GM18505 (cell line): ENCODE measurements around the gene UBR1.
"Not testable (repeated sequence)": the region's sequence is repeated elsewhere in the genome, so short reads cannot be mapped to it uniquely, and the experiment has no call there.

Experiments
- ATAC-seq: cut with Tn5 transposase; IDR thresholded peaks from one replicate; pipeline ENCODE4 v1.9.1; 2021; ENCODE audit not compliant: unreplicated experiment
- POLR2A ChIP-seq: IDR thresholded peaks from 4 replicates; pipeline ENCODE4 v1.6.1; 2011; ENCODE audit warnings: borderline replicate concordance; ENCODE audit not compliant: insufficient read depth, insufficient read length; ENCODE audit errors: extremely low read depth

The UBR1 gene

GRCh38 chr15:42999201-42999779 is 106.5 kb downstream of the UBR1 start:
- no peak for ATAC-seq
- no peak for TF ChIP-seq POLR2A

- ATAC-seq, result no peak
- no peak for TF ChIP-seq POLR2A
Observed at GRCh38 chr15:42996871-42997270, 109.0 kb downstream of the UBR1 start.

GRCh38 chr15:42994546-42994945 is 111.3 kb downstream of the UBR1 start:
- no peak for ATAC-seq
- TF ChIP-seq POLR2A, result no peak

- no peak for TF ChIP-seq POLR2A
- ATAC-seq, result no peak
Observed at GRCh38 chr15:42992626-42993025, 113.2 kb downstream of the UBR1 start.

GRCh38 chr15:42986693-42987342 is 119.0 kb downstream of the UBR1 start:
- ATAC-seq, result no peak
- no peak for TF ChIP-seq POLR2A

GRCh38 chr15:42984493-42985034 is 121.3 kb downstream of the UBR1 start:
- no peak for TF ChIP-seq POLR2A
- ATAC-seq, result no peak

GRCh38 chr15:42979113-42979512 is 126.7 kb downstream of the UBR1 start:
- ATAC-seq, result not testable (repeated sequence)

GRCh38 chr15:42974202-42974862 is 131.5 kb downstream of the UBR1 start:
- no peak for ATAC-seq
- TF ChIP-seq POLR2A, result no peak

- no peak for TF ChIP-seq POLR2A
- no peak for ATAC-seq
Observed at GRCh38 chr15:42973114-42973513, 132.7 kb downstream of the UBR1 start.

- ATAC-seq, result no peak
- no peak for TF ChIP-seq POLR2A
Observed at GRCh38 chr15:42971830-42972229, 134.0 kb downstream of the UBR1 start.

- TF ChIP-seq POLR2A, result no peak
- no peak for ATAC-seq
Observed at GRCh38 chr15:42964476-42964875, 141.4 kb downstream of the UBR1 start.

- no peak for ATAC-seq
- TF ChIP-seq POLR2A, result no peak
Observed at GRCh38 chr15:42955518-42955917, 150.3 kb downstream of the UBR1 start.

- TF ChIP-seq POLR2A, result no peak
- no peak for ATAC-seq
Observed at GRCh38 chr15:42954291-42954690, 151.5 kb downstream of the UBR1 start.

GRCh38 chr15:42948898-42949297 is 156.9 kb downstream of the UBR1 start:
- not testable (repeated sequence) for ATAC-seq
